NCI-H1417 (cell line): Measurements from ENCODE around the gene TMED8.

Experiments used
- DNase-seq, 3 experiments: peaks; one replicate each; lab custom pipeline; 2025; lab: John Stamatoyannopoulos, UW

Gene TMED8

DNA sequence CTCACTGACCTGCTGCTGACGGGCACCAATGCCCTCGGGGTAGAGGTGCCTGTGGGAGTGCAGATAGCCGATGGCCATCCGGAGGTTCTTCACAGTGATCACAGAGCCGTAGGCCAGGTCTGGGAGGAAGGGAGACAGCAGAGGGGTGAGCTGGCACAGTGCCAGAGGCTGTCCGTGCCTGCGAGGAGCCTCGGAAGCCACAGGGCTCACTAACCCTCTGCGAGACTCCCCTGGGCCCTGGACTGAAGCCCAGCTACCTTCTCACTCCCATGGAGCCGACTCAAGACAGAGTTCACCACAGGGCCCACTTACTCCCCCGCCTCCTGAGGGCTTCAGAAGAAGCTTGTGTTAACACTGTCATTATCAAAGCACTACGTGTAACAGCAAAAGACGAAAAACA lies 80.7 kb downstream of the TMED8 start:
- no peak for DNase-seq

DNA sequence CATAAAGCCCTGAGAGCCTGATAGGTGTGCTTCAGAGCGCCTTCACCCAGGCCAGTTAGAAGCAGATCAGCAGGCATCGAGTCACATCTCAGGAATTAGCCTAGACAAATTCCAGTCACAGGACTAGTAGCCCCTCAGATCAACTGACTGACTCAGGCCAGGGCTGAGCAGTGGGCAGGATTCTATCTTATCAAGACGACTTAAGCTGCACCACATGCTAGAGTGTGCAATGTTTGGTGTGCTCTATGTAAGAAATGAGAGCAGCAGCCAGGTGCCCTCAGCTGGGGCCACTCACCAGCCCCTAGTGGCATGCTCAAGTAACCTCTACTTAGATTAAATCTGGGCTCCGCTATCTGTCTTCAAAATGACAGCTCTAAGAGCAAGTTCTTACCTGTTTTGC lies 86.2 kb downstream of the TMED8 start:
- no peak for DNase-seq

GRCh38 chr14:77286576-77286975 lies 90.3 kb downstream of the TMED8 start:
- no peak for DNase-seq
